HPDE6-E6E7 (cell line): Measurements from ENCODE around the gene SLAMF6.
"Not testable (repeated sequence)": the region's sequence is repeated elsewhere in the genome, so short reads cannot be mapped to it uniquely, and the experiment has no call there.

ENCODE experiments used
- DNase-seq: peaks from one replicate; pipeline ENCODE4 v3.0.0; 2011; ENCODE audit warnings: missing footprints; ENCODE audit errors: extremely low spot score

SLAMF6 gene

GRCh38 chr1:160504651-160505050 lies 18.4 kb downstream of the SLAMF6 start:
- DNase-seq: no peak

- DNase-seq: no peak
Observed at GRCh38 chr1:160503087-160503486, 20.0 kb downstream of the SLAMF6 start.

GRCh38 chr1:160500321-160500990 lies 22.6 kb downstream of the SLAMF6 start:
- no peak for DNase-seq

- DNase-seq: no peak
Observed at GRCh38 chr1:160499631-160500030, 23.4 kb downstream of the SLAMF6 start.

GRCh38 chr1:160498301-160499065 lies 24.6 kb downstream of the SLAMF6 start:
- not testable (repeated sequence) for DNase-seq

GRCh38 chr1:160496334-160496733 lies 26.7 kb downstream of the SLAMF6 start:
- no peak for DNase-seq

GRCh38 chr1:160494620-160495019 lies 28.4 kb downstream of the SLAMF6 start:
- DNase-seq: no peak

- DNase-seq: no peak
Observed at GRCh38 chr1:160492617-160493016, 30.4 kb downstream of the SLAMF6 start.

GRCh38 chr1:160491981-160492380 lies 31.1 kb downstream of the SLAMF6 start:
- no peak for DNase-seq

- DNase-seq: no peak
Observed at GRCh38 chr1:160491017-160491416, 32.0 kb downstream of the SLAMF6 start.

- no peak for DNase-seq
Observed at GRCh38 chr1:160489513-160490261, 33.4 kb downstream of the SLAMF6 start.

- no peak for DNase-seq
Observed at GRCh38 chr1:160488347-160489058, 34.6 kb downstream of the SLAMF6 start.

GRCh38 chr1:160486453-160486852 lies 36.6 kb downstream of the SLAMF6 start:
- DNase-seq: no peak

GRCh38 chr1:160483505-160484185 lies 39.4 kb downstream of the SLAMF6 start:
- DNase-seq: no peak

GRCh38 chr1:160481979-160482596 lies 41.0 kb downstream of the SLAMF6 start:
- DNase-seq: no peak

GRCh38 chr1:160480781-160481180 lies 42.3 kb downstream of the SLAMF6 start:
- DNase-seq: not testable (repeated sequence)

GRCh38 chr1:160479091-160479490 lies 44.0 kb downstream of the SLAMF6 start:
- not testable (repeated sequence) for DNase-seq

- no peak for DNase-seq
Observed at GRCh38 chr1:160474392-160475242, 48.4 kb downstream of the SLAMF6 start.

- DNase-seq: no peak
Observed at GRCh38 chr1:160472112-160472511, 50.9 kb downstream of the SLAMF6 start.

- DNase-seq: no peak
Observed at GRCh38 chr1:160471253-160471652, 51.8 kb downstream of the SLAMF6 start.
